ENCODE measurements around the gene SLX4IP.
"Not testable (repeated sequence)": the region's sequence is repeated elsewhere in the genome, so short reads cannot be mapped to it uniquely, and the experiment has no call there.

Gene SLX4IP

DNA sequence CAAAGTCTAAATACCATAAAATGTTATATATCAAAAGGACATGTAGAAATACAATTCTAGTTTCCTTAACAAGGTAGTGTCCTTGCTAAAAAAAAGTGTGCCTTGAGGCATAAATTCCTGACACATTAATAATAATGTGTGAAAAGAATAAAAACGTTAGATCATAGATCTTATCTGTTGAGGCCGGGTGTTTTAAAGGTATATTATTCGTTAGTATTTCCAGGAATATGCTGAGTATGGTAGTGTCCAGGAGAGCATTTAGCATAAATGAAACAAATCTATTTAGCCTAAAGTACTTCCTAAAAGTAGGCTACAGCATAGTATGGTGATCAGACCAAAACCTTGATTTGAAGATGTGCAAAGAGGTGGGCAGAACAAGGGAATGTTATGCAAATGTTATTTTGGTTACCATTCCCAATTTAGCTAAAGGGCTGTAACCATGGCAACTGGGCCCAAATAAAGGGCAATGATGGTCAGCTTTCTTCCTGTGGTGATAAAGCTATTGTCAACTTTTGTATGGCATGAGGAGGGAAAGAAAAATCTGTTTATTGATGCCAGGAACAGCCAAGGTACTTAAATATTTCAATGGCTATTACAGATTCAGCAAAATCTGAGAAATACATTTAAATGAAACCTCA, 20.0 kb upstream of the SLX4IP start:
- TF ChIP-seq CTCF (IDR thresholded peaks at IDR 0.05; ENCODE audit: low read length, missing control alignments), result no peak
- peak; percentile 53 for DNase-seq (ENCODE audit: low read depth)
- H3K4me3 ChIP-seq (replicated peaks; ENCODE audit: low read depth, low read length), result no peak overlapping the region

- DNase-seq (ENCODE audit: low read depth), result not testable (repeated sequence)
Measured at GRCh38 chr20:10417218-10417617, 17.9 kb upstream of the SLX4IP start.

DNA sequence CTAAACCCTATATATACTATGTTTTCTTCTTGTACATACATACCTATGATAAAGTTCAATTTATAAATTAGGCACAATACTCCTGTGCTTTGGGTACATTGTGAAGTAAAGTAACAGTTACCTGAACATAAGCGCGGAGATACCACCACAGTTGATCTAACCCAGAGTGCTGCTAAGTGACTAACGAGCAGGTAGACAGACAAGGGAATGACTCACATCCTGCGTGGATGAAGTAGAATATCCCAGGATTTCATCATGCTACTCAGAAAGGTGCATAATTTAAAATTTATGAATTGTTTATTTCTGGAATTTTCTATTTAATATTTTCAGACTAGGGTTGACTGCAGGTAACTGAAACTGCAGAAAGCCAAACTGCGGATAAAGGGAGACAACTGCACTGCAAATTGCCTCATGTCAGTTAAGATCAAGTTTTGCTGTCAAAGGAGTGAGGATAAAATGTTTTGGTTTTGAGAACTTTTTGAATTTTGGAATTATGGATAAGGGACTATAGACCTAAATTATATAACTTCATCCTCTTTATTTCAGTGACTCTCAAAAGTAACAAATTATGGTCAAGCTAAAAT, 15.5 kb upstream of the SLX4IP start:
- DNase-seq (ENCODE audit: low read depth), result peak; percentile 19
- no peak overlapping the region for H3K4me3 ChIP-seq (replicated peaks; ENCODE audit: low read depth, low read length)

More at GRCh38 chr20:10417218-10417617, 17.9 kb upstream of the SLX4IP start:
- not testable (repeated sequence) for H3K4me3 ChIP-seq (replicated peaks; ENCODE audit: low read depth, low read length)

GRCh38 chr20:10423735-10424134, 11.4 kb upstream of the SLX4IP start:
- DNase-seq (ENCODE audit: low read depth), result no peak
- no peak overlapping the region for H3K4me3 ChIP-seq (replicated peaks; ENCODE audit: low read depth, low read length)
- no peak for TF ChIP-seq CTCF (IDR thresholded peaks at IDR 0.05; ENCODE audit: low read length, missing control alignments)

More for the DNA sequence above, 15.5 kb upstream of the SLX4IP start:
- no peak for TF ChIP-seq CTCF (IDR thresholded peaks at IDR 0.05; ENCODE audit: low read length, missing control alignments)

DNA sequence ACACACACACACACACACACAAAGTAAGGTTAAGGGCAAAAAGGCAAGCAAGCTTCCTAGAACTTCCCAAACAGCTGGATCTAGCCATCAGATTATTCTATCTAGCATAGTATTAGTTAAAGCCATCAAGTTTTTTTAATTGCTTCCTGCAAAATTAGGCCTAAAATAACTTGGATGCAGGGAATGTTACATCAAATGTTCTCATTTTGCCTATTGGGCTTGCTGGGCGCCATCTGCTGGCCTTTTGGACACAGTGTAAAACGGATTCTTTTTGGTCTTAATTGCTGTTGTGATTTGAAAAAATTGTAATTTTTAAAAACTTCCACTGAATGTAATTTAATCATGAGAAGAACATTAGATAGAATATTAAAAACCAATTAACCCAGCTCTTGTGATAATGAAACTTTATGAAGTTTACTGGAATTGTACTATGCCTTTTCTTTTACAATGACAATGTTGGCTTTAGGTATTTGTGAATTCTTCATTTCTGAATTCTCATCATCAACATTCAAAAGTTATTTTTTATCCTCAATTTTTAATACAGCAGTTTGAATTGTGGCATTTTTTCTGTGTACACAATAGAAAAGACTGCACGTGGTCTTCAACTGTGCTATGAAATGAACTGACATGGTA, 7.9 kb upstream of the SLX4IP start:
- peak; percentile 88 for TF ChIP-seq CTCF (IDR thresholded peaks at IDR 0.05; ENCODE audit: low read length, missing control alignments)
- DNase-seq (ENCODE audit: low read depth), result peak; percentile 79
- H3K4me3 ChIP-seq (replicated peaks; ENCODE audit: low read depth, low read length), result no peak overlapping the region

GRCh38 chr20:10428008-10428407, 7.1 kb upstream of the SLX4IP start:
- TF ChIP-seq CTCF (IDR thresholded peaks at IDR 0.05; ENCODE audit: low read length, missing control alignments), result no peak
- no peak overlapping the region for H3K4me3 ChIP-seq (replicated peaks; ENCODE audit: low read depth, low read length)
- no peak for DNase-seq (ENCODE audit: low read depth)

DNA sequence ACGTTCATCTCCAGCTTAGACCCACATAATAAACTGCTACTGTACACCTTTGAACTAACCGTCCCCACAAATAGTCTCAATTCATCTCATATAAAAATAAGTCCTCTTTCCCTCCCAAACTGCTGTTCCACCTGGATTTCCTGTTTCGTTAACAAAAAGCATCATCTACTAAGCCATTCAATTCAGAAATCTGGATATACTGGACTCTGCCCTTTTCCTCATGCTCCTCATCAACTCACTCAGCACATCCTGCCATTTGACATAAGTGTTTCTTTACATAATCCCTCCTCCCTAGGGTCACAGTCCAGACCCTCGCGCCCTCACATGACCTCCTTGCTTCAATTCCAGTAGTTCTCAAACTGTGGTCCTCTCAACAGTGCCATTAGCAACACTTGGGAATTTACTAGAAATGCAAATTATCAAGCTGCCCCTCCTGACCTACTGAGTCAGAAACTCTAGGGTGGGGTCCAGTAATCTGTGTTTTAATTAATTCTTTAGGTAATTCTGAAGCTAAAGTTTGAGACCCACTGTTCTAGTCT, 5.6 kb upstream of the SLX4IP start:
- TF ChIP-seq CTCF (IDR thresholded peaks at IDR 0.05; ENCODE audit: low read length, missing control alignments), result no peak
- H3K4me3 ChIP-seq (replicated peaks; ENCODE audit: low read depth, low read length), result no peak overlapping the region
- DNase-seq (ENCODE audit: low read depth), result no peak

Data from fibroblast of pulmonary artery (primary cell).